IMR-90 (cell line): ENCODE measurements around the gene FBXO41. TPM values are rescaled to one million over a fixed set of nuclear protein-coding genes. Genes with fewer than 3 reads are reported as not detected.
A peak's percentile ranks its signal among the peaks of the same experiment; 100 is the strongest.

Experiments used
- ATAC-seq: fragments of 200-7000 bp; cut with Tn5 transposase; 2 replicates; pipeline ENCODE4 v1.9.1; 2020; ENCODE audit warnings: low read depth, mild to moderate bottlenecking, moderate library complexity
- BruUV-seq: library from RNA; stranded (reverse); fragments of 400-500 nt; replicated peaks from 2 replicates; lab custom pipeline; 2021; lab: Mats Ljungman, UMichigan
- CTCF ChIA-PET: fragments of 300-600 bp; formaldehyde crosslinking; extraction: SDS; loops from one replicate; lab custom pipeline; 2021; ENCODE audit warnings: antibody characterized with exemption; lab: Yijun Ruan, JAX
- POLR2A ChIA-PET: fragments of 300-600 bp; sonication (Branson Sonifier 250); formaldehyde crosslinking; loops from one replicate; lab custom pipeline; 2022; ENCODE audit warnings: antibody characterized with exemption; ENCODE audit not compliant: unreplicated experiment; lab: Charles Lee
- DNase-seq: peaks from one replicate; pipeline ENCODE4 v3.0.0; 2013
- H2AFZ ChIP-seq: replicated peaks from 2 replicates; pipeline ENCODE3; 2013; ENCODE audit warnings: low read length, mild to moderate bottlenecking; ENCODE audit not compliant: poor library complexity
- H2AK5ac ChIP-seq: 2 replicates; pipeline ENCODE4 v1.6.1; 2013; ENCODE audit warnings: low read depth, low read length, inconsistent platforms
- H2AK9ac ChIP-seq: replicated peaks from 2 replicates; pipeline ENCODE3; 2013; ENCODE audit warnings: mild to moderate bottlenecking, low read depth, low read length, moderate library complexity; ENCODE audit not compliant: poor library complexity
- H2BK120ac ChIP-seq: 2 replicates; pipeline ENCODE4 v1.6.1; 2013; ENCODE audit warnings: low read depth, low read length, inconsistent platforms
- H2BK15ac ChIP-seq: 3 replicates; pipeline ENCODE4 v1.6.1; 2013; ENCODE audit warnings: low read depth, low read length, inconsistent platforms
- H2BK20ac ChIP-seq: 2 replicates; pipeline ENCODE4 v1.6.1; 2013; ENCODE audit warnings: low read depth, mild to moderate bottlenecking, inconsistent platforms, low read length, moderate library complexity
- H2BK5ac ChIP-seq: 2 replicates; pipeline ENCODE4 v1.6.1; 2013; ENCODE audit warnings: mild to moderate bottlenecking, low read depth, low read length, inconsistent platforms; ENCODE audit not compliant: poor library complexity, severe bottlenecking
- H3K14ac ChIP-seq: replicated peaks from 2 replicates; pipeline ENCODE4 v1.6.1; 2013; ENCODE audit warnings: low read depth, low read length, inconsistent platforms
- H3K18ac ChIP-seq: 2 replicates; pipeline ENCODE4 v1.6.1; 2013; ENCODE audit warnings: low read depth, low read length, control low read depth
- H3K23ac ChIP-seq: 2 replicates; pipeline ENCODE4 v1.6.1; 2013; ENCODE audit warnings: low read depth, low read length, inconsistent platforms
- H3K27ac ChIP-seq: 2 replicates; pipeline ENCODE4 v1.5.1; 2013; ENCODE audit warnings: mild to moderate bottlenecking, control low read depth, low read length; ENCODE audit not compliant: insufficient read depth
- H3K27me3 ChIP-seq: 2 replicates; pipeline ENCODE4 v1.6.1; 2013; ENCODE audit warnings: low read length; ENCODE audit not compliant: control insufficient read depth, insufficient read depth
- H3K36me3 ChIP-seq: 2 replicates; pipeline ENCODE4 v1.6.1; 2013; ENCODE audit warnings: low read length, mixed read lengths; ENCODE audit not compliant: control insufficient read depth, insufficient read depth
- H3K4ac ChIP-seq: 2 replicates; pipeline ENCODE4 v1.6.1; 2013; ENCODE audit warnings: low read depth, low read length, inconsistent platforms
- H3K4me1 ChIP-seq: 2 replicates; pipeline ENCODE4 v1.6.1; 2013; ENCODE audit warnings: low read length, mixed read lengths; ENCODE audit not compliant: control insufficient read depth, insufficient read depth
- H3K4me2 ChIP-seq: 2 replicates; pipeline ENCODE4 v1.6.1; 2013; ENCODE audit warnings: low read depth, mild to moderate bottlenecking, control low read depth, low read length, moderate library complexity
- H3K4me3 ChIP-seq: 2 replicates; pipeline ENCODE4 v1.5.1; 2013; ENCODE audit warnings: low read depth, mild to moderate bottlenecking, control low read depth, low read length, moderate library complexity; ENCODE audit not compliant: insufficient read depth
- H3K56ac ChIP-seq: 2 replicates; pipeline ENCODE4 v1.6.1; 2013; ENCODE audit warnings: low read length, inconsistent platforms; ENCODE audit not compliant: insufficient read depth; ENCODE audit errors: extremely low read depth
- H3K79me1 ChIP-seq, 2 experiments: 2 replicates each; pipeline ENCODE4 v1.6.1; 2013; ENCODE audit warnings: low read length in 2 of 2, inconsistent platforms in 1 of 2, low read depth in 1 of 2
- H3K9ac ChIP-seq: 2 replicates; pipeline ENCODE4 v1.6.1; 2013; ENCODE audit warnings: low read depth, low read length, control low read depth
- H3K9me1 ChIP-seq: 2 replicates; pipeline ENCODE4 v1.6.1; 2013; ENCODE audit warnings: low read length, inconsistent platforms; ENCODE audit not compliant: insufficient read depth
- H3K9me3 ChIP-seq: 2 replicates; pipeline ENCODE4 v1.6.1; 2013; ENCODE audit warnings: low read length; ENCODE audit not compliant: control insufficient read depth, insufficient read depth
- H4K20me1 ChIP-seq: 2 replicates; pipeline ENCODE4 v1.6.1; 2013; ENCODE audit warnings: low read length, inconsistent platforms; ENCODE audit not compliant: insufficient read depth
- H4K5ac ChIP-seq: 2 replicates; pipeline ENCODE4 v1.6.1; 2013; ENCODE audit warnings: mild to moderate bottlenecking, low read depth, low read length, control low read depth
- H4K8ac ChIP-seq, 2 experiments: 2 replicates each; pipeline ENCODE4 v1.6.1; 2013; ENCODE audit warnings: low read depth in 2 of 2, low read length in 2 of 2, control low read depth in 1 of 2, inconsistent platforms in 1 of 2
- H4K91ac ChIP-seq: 2 replicates; pipeline ENCODE4 v1.6.1; 2013; ENCODE audit warnings: low read depth, low read length, inconsistent platforms; ENCODE audit not compliant: insufficient read depth
- BHLHE40 ChIP-seq: fragments of 150-350 bp; IDR thresholded peaks from 2 replicates; pipeline ENCODE4 v1.6.1; 2016; ENCODE audit warnings: mild to moderate bottlenecking, low read depth, low read length
- CEBPB ChIP-seq: IDR thresholded peaks from 2 replicates; pipeline ENCODE4 v1.6.1; 2012; ENCODE audit warnings: low read depth, low read length, improper control_type of control experiment
- CHD1 ChIP-seq: IDR thresholded peaks from 2 replicates; pipeline ENCODE4 v1.6.1; 2012; ENCODE audit warnings: low read depth, low read length, improper control_type of control experiment
- FOS ChIP-seq: fragments of 150-350 bp; IDR thresholded peaks from 2 replicates; pipeline ENCODE4 v1.6.1; 2016; ENCODE audit warnings: low read depth, low read length
- MAFK ChIP-seq: IDR thresholded peaks from 2 replicates; pipeline ENCODE4 v1.6.1; 2012; ENCODE audit warnings: low read depth, low read length, improper control_type of control experiment
- MAZ ChIP-seq: IDR thresholded peaks from 2 replicates; pipeline ENCODE4 v1.6.1; 2012; ENCODE audit warnings: low read depth, mild to moderate bottlenecking, low read length, improper control_type of control experiment, moderate library complexity, borderline replicate concordance
- MXI1 ChIP-seq: IDR thresholded peaks from 2 replicates; pipeline ENCODE4 v1.6.1; 2012; ENCODE audit warnings: low read depth, mild to moderate bottlenecking, low read length, moderate library complexity, borderline replicate concordance
- NFE2L2 ChIP-seq: fragments of 150-350 bp; IDR thresholded peaks from 2 replicates; pipeline ENCODE4 v1.6.1; 2016; ENCODE audit warnings: low read depth, mild to moderate bottlenecking, low read length
- POLR2A ChIP-seq: IDR thresholded peaks from 2 replicates; pipeline ENCODE4 v1.6.1; 2012; ENCODE audit warnings: mild to moderate bottlenecking, low read depth, low read length
- RAD21 ChIP-seq: IDR thresholded peaks from 2 replicates; pipeline ENCODE4 v1.6.1; 2012; ENCODE audit warnings: low read length, improper control_type of control experiment
- RCOR1 ChIP-seq: IDR thresholded peaks from 2 replicates; pipeline ENCODE4 v1.6.1; 2012; ENCODE audit warnings: mild to moderate bottlenecking, low read length, improper control_type of control experiment; ENCODE audit not compliant: insufficient replicate concordance
- RFX5 ChIP-seq: IDR thresholded peaks from 2 replicates; pipeline ENCODE4 v1.8.0; 2012; ENCODE audit warnings: low read depth, mild to moderate bottlenecking, low read length, moderate library complexity
- SMC3 ChIP-seq: fragments of 150-350 bp; IDR thresholded peaks from 2 replicates; pipeline ENCODE4 v1.6.1; 2016; ENCODE audit warnings: low read depth, mild to moderate bottlenecking, antibody characterized with exemption, low read length, moderate library complexity
- WGBS, 2 experiments: methylation state at CpG; one replicate each; pipeline versions ENCODE4 v1.1.5 to v1.1.7; 2013; ENCODE audit warnings: missing lambda C conversion rate in 2 of 2; ENCODE audit not compliant: insufficient read length in 1 of 2; ENCODE audit errors: extremely low coverage in 2 of 2; 5-methylcytosine and 5-hydroxymethylcytosine counted together
- dilution Hi-C: fragments of 300-500 bp; cut with HindIII; formaldehyde crosslinking; loops from one replicate; pipeline ENCODE4 v1.14.3; 2018; ENCODE audit warnings: low sequenced_read_pairs; ENCODE audit not compliant: unreplicated experiment
- in situ Hi-C: fragments of 300-500 bp; cut with MboI; formaldehyde crosslinking; loops from 3 replicates; pipeline ENCODE4 v1.14.3; 2019; ENCODE audit warnings: low sequenced_read_pairs, inconsistent platforms, mixed read lengths
- intact Hi-C: fragments of 100-400 bp; cut with micrococcal nuclease; formaldehyde crosslinking; loops from 2 replicates; pipeline ENCODE4 v1.10.0; 2022
- polyA plus RNA-seq, 3 experiments: library from polyadenylated mRNA; depleted of rRNA; stranded (reverse); fragments of >200 nt; gene quantifications; 2 replicates each; pipeline ENCODE4 v1.2.3, GENCODE V29; 2012; ENCODE audit warnings: low replicate concordance in 1 of 3
- total RNA-seq: library from RNA; depleted of rRNA; stranded (reverse); fragments of >200 nt; gene quantifications from 2 replicates; pipeline ENCODE4 v1.2.3, GENCODE V29; 2012
- TF ChIP-seq, protein P1 (sequence below): fragments of 150-350 bp; IDR thresholded peaks from 2 replicates; pipeline ENCODE4 v1.6.1; 2016; ENCODE audit warnings: low read depth, mild to moderate bottlenecking, low read length, moderate library complexity, borderline replicate concordance
- TF ChIP-seq, protein P2 (sequence below): fragments of 150-350 bp; IDR thresholded peaks from 2 replicates; pipeline ENCODE4 v1.6.1; 2017; ENCODE audit warnings: mild to moderate bottlenecking, antibody characterized with exemption, low read length, low read depth
- TF ChIP-seq, protein P3 (sequence below): conservative IDR thresholded peaks from 2 replicates; pipeline ENCODE4 v1.5.1; 2012; ENCODE audit warnings: mild to moderate bottlenecking, low read depth, low read length, improper control_type of control experiment

FBXO41 gene
- total and polyA plus RNA-seq, 2 of the 4 experiments (the other 2 are of a cell fraction) = 0.54 to 3.7 TPM

DNA sequence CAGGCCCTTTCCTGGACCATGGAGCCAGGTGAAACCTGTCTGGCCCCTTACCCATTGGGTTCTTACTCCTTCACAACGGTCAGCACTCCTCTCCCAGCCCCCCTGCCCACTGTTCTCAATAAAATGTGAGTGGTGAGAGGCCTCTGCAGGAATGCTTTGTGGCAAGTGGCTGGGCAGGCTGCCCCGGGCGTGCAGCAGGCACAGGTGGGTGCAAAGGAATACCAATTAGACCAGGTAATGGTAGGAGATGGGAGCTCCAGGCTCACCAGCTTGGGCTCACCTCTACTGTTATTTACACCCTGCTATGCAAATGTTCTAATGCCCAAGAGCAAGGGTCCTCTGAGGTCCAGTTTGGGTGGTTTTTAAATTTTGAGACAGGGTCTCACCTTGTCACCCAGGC is 57.2 kb downstream of the FBXO41 start:
- no peak overlapping the region for H2BK15ac ChIP-seq
- no peaks in the 10 kb centered on the region for H3K4me1 ChIP-seq
- peak overlapping the region; percentile 63 for H2AK9ac ChIP-seq
- no CpG with 5 or more reads among the region's 3 CpGs for WGBS, 2 experiments
- no peak for ATAC-seq
- no peak overlapping the region for H3K56ac ChIP-seq
- H3K4me3 ChIP-seq = no peak overlapping the region
- no peak overlapping the region for H2BK5ac ChIP-seq
- no peaks in the 10 kb centered on the region for H4K20me1 ChIP-seq
- peaks cover under 1% of the 10 kb centered on the region; the same call in 1 of the 2 replicates for H3K9me1 ChIP-seq
- dilution Hi-C loops = no loop called here
- H3K27ac ChIP-seq = no peak overlapping the region
- H3K36me3 ChIP-seq = peaks cover 29% of the 10 kb centered on the region
- POLR2A ChIA-PET = no interaction called here
- H3K4me2 ChIP-seq = no peak overlapping the region
- no peak overlapping the region for H2AK5ac ChIP-seq
- H3K18ac ChIP-seq = no peak overlapping the region
- intact Hi-C loops = no loop called here
- in situ Hi-C loops = no loop called here
- H2BK120ac ChIP-seq = no peak overlapping the region
- H3K27me3 ChIP-seq = no peaks in the 10 kb centered on the region
- no peak overlapping the region for H4K8ac ChIP-seq
- no peaks in the 10 kb centered on the region for H3K79me1 ChIP-seq
- H3K9me3 ChIP-seq = no peaks in the 10 kb centered on the region
- no peak overlapping the region for H4K5ac ChIP-seq
- H4K91ac ChIP-seq = no peak overlapping the region
- H3K14ac ChIP-seq = no peak overlapping the region
- CTCF ChIA-PET = no interaction called here
- H2AFZ ChIP-seq = no peak overlapping the region
- H3K23ac ChIP-seq = no peak overlapping the region
- no peak overlapping the region for H2BK20ac ChIP-seq
- H3K9ac ChIP-seq = no peak overlapping the region
- DNase-seq = no peak
- H3K4ac ChIP-seq = no peak overlapping the region
- TF ChIP-seq NFE2L2 = no peak
- no peak for TF ChIP-seq BHLHE40
- TF ChIP-seq, protein P1, sequence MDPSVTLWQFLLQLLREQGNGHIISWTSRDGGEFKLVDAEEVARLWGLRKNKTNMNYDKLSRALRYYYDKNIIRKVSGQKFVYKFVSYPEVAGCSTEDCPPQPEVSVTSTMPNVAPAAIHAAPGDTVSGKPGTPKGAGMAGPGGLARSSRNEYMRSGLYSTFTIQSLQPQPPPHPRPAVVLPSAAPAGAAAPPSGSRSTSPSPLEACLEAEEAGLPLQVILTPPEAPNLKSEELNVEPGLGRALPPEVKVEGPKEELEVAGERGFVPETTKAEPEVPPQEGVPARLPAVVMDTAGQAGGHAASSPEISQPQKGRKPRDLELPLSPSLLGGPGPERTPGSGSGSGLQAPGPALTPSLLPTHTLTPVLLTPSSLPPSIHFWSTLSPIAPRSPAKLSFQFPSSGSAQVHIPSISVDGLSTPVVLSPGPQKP = no peak
- no peak for TF ChIP-seq RAD21
- TF ChIP-seq, protein P2, sequence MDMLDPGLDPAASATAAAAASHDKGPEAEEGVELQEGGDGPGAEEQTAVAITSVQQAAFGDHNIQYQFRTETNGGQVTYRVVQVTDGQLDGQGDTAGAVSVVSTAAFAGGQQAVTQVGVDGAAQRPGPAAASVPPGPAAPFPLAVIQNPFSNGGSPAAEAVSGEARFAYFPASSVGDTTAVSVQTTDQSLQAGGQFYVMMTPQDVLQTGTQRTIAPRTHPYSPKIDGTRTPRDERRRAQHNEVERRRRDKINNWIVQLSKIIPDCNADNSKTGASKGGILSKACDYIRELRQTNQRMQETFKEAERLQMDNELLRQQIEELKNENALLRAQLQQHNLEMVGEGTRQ = no peak
- no peak for TF ChIP-seq MXI1
- no peak for TF ChIP-seq RFX5
- TF ChIP-seq, protein P3, sequence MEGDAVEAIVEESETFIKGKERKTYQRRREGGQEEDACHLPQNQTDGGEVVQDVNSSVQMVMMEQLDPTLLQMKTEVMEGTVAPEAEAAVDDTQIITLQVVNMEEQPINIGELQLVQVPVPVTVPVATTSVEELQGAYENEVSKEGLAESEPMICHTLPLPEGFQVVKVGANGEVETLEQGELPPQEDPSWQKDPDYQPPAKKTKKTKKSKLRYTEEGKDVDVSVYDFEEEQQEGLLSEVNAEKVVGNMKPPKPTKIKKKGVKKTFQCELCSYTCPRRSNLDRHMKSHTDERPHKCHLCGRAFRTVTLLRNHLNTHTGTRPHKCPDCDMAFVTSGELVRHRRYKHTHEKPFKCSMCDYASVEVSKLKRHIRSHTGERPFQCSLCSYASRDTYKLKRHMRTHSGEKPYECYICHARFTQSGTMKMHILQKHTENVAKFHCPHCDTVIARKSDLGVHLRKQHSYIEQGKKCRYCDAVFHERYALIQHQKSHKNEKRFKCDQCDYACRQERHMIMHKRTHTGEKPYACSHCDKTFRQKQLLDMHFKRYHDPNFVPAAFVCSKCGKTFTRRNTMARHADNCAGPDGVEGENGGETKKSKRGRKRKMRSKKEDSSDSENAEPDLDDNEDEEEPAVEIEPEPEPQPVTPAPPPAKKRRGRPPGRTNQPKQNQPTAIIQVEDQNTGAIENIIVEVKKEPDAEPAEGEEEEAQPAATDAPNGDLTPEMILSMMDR = no peak
- TF ChIP-seq MAFK = no peak
- no peak for TF ChIP-seq MAZ
- no peak for TF ChIP-seq CHD1
- no peak for TF ChIP-seq SMC3
- no peak for TF ChIP-seq FOS
- TF ChIP-seq RCOR1 = no peak
- no peak for TF ChIP-seq CEBPB
- TF ChIP-seq POLR2A = no peak
- no TSS peak for BruUV-seq
